Endothelial cell of umbilical vein (primary cell): ENCODE results near the gene TXNL4A.

ENCODE experiments used
- GATA2 ChIP-seq: IDR thresholded peaks from 2 replicates; pipeline ENCODE4 v1.7.0; 2011; ENCODE audit warnings: low read depth, mild to moderate bottlenecking, moderate library complexity, mixed read lengths, low read length; ENCODE audit not compliant: insufficient read length, insufficient read depth
- MYC ChIP-seq: IDR thresholded peaks from one replicate; pipeline ENCODE4 v1.6.1; 2011; ENCODE audit warnings: mild to moderate bottlenecking, low read depth, low read length
- POLR2A ChIP-seq: IDR thresholded peaks from 2 replicates; pipeline ENCODE4 v1.6.1; 2012; ENCODE audit warnings: low read depth, mild to moderate bottlenecking, control low read depth, low read length
- TF ChIP-seq, protein P1 (sequence below), 2 donors: IDR thresholded peaks; 1 replicate in 1 of 2; 2 replicates in 1 of 2; pipeline ENCODE4 v1.5.1; 2011; ENCODE audit warnings: low read length in 2 of 2, mild to moderate bottlenecking in 2 of 2, moderate library complexity in 2 of 2, control low read depth in 1 of 2, inconsistent platforms in 1 of 2, low read depth in 1 of 2; ENCODE audit not compliant: insufficient read depth in 1 of 2; ENCODE audit errors: extremely low read depth in 1 of 2
- TF ChIP-seq, protein P2 (sequence below): IDR thresholded peaks from 2 replicates; pipeline ENCODE4 v1.6.1; 2011; ENCODE audit not compliant: insufficient read depth, insufficient read length

GRCh38 chr18:79935098-79935480, 53.3 kb downstream of the TXNL4A start:
- TF ChIP-seq, protein P1, sequence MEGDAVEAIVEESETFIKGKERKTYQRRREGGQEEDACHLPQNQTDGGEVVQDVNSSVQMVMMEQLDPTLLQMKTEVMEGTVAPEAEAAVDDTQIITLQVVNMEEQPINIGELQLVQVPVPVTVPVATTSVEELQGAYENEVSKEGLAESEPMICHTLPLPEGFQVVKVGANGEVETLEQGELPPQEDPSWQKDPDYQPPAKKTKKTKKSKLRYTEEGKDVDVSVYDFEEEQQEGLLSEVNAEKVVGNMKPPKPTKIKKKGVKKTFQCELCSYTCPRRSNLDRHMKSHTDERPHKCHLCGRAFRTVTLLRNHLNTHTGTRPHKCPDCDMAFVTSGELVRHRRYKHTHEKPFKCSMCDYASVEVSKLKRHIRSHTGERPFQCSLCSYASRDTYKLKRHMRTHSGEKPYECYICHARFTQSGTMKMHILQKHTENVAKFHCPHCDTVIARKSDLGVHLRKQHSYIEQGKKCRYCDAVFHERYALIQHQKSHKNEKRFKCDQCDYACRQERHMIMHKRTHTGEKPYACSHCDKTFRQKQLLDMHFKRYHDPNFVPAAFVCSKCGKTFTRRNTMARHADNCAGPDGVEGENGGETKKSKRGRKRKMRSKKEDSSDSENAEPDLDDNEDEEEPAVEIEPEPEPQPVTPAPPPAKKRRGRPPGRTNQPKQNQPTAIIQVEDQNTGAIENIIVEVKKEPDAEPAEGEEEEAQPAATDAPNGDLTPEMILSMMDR (IDR thresholded peaks at IDR 0.05; ENCODE audit: extremely low read depth in 1 of 2, insufficient read depth in 1 of 2, low read depth in 1 of 2, low read length in 2 of 2) = no peak
- TF ChIP-seq, protein P2, sequence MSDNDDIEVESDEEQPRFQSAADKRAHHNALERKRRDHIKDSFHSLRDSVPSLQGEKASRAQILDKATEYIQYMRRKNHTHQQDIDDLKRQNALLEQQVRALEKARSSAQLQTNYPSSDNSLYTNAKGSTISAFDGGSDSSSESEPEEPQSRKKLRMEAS = no peak
- TF ChIP-seq POLR2A = no peak
- no peak for TF ChIP-seq GATA2
- TF ChIP-seq MYC = no peak
